Endodermal cell (in vitro differentiated cells): Measurements from ENCODE around the gene ACP3. TPM values are rescaled to one million over a fixed set of nuclear protein-coding genes. Genes with fewer than 3 reads are reported as not detected.

ENCODE experiments used
- DNase-seq: peaks from one replicate; pipeline ENCODE4 v3.0.0-alpha.2; 2017
- H3K27ac ChIP-seq: 2 replicates; pipeline ENCODE4 v1.5.1; 2013; ENCODE audit warnings: mild to moderate bottlenecking, low read depth, low read length, moderate library complexity
- H3K27me3 ChIP-seq: 2 replicates; pipeline ENCODE4 v1.6.1; 2013; ENCODE audit warnings: mild to moderate bottlenecking, low read length, moderate library complexity; ENCODE audit not compliant: insufficient read depth, control insufficient read depth, poor library complexity, severe bottlenecking
- H3K36me3 ChIP-seq: 2 replicates; pipeline ENCODE4 v1.7.0; 2013; ENCODE audit warnings: mild to moderate bottlenecking, low read length, moderate library complexity; ENCODE audit not compliant: control insufficient read depth, insufficient read depth
- H3K4me1 ChIP-seq: one replicate; pipeline ENCODE4 v1.7.0; 2013; ENCODE audit warnings: low read length; ENCODE audit not compliant: control insufficient read depth, insufficient read depth
- H3K4me3 ChIP-seq: 2 replicates; pipeline ENCODE4 v1.5.1; 2013; ENCODE audit warnings: mild to moderate bottlenecking, low read length, moderate library complexity
- H3K9ac ChIP-seq: 2 replicates; pipeline ENCODE4 v1.6.1; 2013; ENCODE audit warnings: mild to moderate bottlenecking, low read length, moderate library complexity; ENCODE audit not compliant: poor library complexity, severe bottlenecking; ENCODE audit errors: extremely low read depth
- H3K9me3 ChIP-seq: 2 replicates; pipeline ENCODE4 v1.6.1; 2013; ENCODE audit warnings: mild to moderate bottlenecking, low read length, moderate library complexity; ENCODE audit not compliant: control insufficient read depth
- H3K27ac Mint-ChIP-seq: 2 replicates; pipeline ENCODE4 v1.8.0; 2020; ENCODE audit warnings: mixed read lengths
- H3K27me3 Mint-ChIP-seq: 2 replicates; pipeline ENCODE4 v1.8.0; 2021; ENCODE audit warnings: mild to moderate bottlenecking, mixed read lengths; ENCODE audit not compliant: insufficient read depth
- H3K36me3 Mint-ChIP-seq: 2 replicates; pipeline ENCODE4 v1.8.0; 2020; ENCODE audit warnings: low read depth, mixed read lengths
- H3K4me1 Mint-ChIP-seq: 2 replicates; pipeline ENCODE4 v1.8.0; 2020; ENCODE audit warnings: mixed read lengths
- H3K4me3 Mint-ChIP-seq: 2 replicates; pipeline ENCODE4 v1.8.0; 2020; ENCODE audit warnings: mild to moderate bottlenecking, moderate library complexity, mixed read lengths
- H3K9me3 Mint-ChIP-seq: 2 replicates; pipeline ENCODE4 v1.8.0; 2020; ENCODE audit warnings: mild to moderate bottlenecking, mixed read lengths
- WGBS, 2 experiments: methylation state at CpG; one replicate each; pipeline versions ENCODE4 v1.1.5 to v1.1.7; 2013; ENCODE audit warnings: missing lambda C conversion rate in 2 of 2, mixed read lengths in 1 of 2; ENCODE audit not compliant: insufficient coverage in 1 of 2, insufficient read length in 1 of 2; 5-methylcytosine and 5-hydroxymethylcytosine counted together
- total RNA-seq, 2 donors: library from RNA; stranded (reverse); fragmentation: NEBNext Ultra II Directional in 1 of 2; extraction: Animal tissue kit (Norgen Biotek cat#: 25700) in 1 of 2; gene quantifications; 2 replicates in 1 of 2; 3 replicates in 1 of 2; pipeline ENCODE4 v1.2.1, GENCODE V29; 2021
- TF ChIP-seq, protein P1 (sequence below): fragments of 200-600 bp; sonication (generic); conservative IDR thresholded peaks from 2 replicates; pipeline ENCODE4 v1.5.0; 2021; ENCODE audit warnings: antibody characterized with exemption, mild to moderate bottlenecking

Gene ACP3
- total RNA-seq, 2 donors from 2014 or later: 17.0 to 24.6 TPM

DNA sequence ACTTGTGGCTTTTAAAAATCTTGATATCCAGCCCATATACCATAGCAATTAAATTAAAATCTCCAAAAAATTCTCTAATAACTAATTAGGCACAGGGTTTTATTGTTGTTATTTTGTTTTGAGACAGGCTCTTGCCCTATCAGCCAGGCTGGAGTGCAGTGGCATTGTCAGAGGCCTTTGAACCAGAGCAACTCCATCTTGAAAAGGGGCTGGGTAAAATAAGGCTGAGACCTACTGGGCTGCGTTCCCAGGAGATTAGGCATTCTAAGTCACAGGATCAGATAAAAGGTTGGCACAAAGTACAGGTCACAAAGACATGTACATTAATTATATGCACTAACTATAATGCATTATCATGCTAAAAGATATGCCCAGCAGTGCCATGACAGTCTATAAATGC, 31.2 kb upstream of the ACP3 start:
- DNase-seq: no peak
- H3K9ac ChIP-seq: no peak overlapping the region
- Mint-ChIP-seq H3K4me3 (no peak overlapping the region), H3K4me1 (peaks cover 34% of the 10 kb centered on the region), H3K27ac (peak overlapping the region; percentile 91), H3K9me3 (peaks cover 34% of the 10 kb centered on the region), H3K27me3 (no peaks in the 10 kb centered on the region), H3K36me3 (peaks cover 15% of the 10 kb centered on the region)
- H3K27ac ChIP-seq: no peak overlapping the region
- H3K9me3 ChIP-seq: peaks cover 35% of the 10 kb centered on the region
- no peaks in the 10 kb centered on the region for H3K27me3 ChIP-seq
- peak overlapping the region; percentile 67 for H3K4me3 ChIP-seq
- WGBS, 2 experiments: 73 to 100% methylated on average over 1 of the region's 1 CpG
- TF ChIP-seq, protein P1, sequence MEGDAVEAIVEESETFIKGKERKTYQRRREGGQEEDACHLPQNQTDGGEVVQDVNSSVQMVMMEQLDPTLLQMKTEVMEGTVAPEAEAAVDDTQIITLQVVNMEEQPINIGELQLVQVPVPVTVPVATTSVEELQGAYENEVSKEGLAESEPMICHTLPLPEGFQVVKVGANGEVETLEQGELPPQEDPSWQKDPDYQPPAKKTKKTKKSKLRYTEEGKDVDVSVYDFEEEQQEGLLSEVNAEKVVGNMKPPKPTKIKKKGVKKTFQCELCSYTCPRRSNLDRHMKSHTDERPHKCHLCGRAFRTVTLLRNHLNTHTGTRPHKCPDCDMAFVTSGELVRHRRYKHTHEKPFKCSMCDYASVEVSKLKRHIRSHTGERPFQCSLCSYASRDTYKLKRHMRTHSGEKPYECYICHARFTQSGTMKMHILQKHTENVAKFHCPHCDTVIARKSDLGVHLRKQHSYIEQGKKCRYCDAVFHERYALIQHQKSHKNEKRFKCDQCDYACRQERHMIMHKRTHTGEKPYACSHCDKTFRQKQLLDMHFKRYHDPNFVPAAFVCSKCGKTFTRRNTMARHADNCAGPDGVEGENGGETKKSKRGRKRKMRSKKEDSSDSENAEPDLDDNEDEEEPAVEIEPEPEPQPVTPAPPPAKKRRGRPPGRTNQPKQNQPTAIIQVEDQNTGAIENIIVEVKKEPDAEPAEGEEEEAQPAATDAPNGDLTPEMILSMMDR: no peak
- no peaks in the 10 kb centered on the region for H3K36me3 ChIP-seq
- peaks cover 2% of the 10 kb centered on the region for H3K4me1 ChIP-seq

GRCh38 chr3:132288357-132288756, 28.9 kb upstream of the ACP3 start:
- H3K9me3 Mint-ChIP-seq: peaks cover 37% of the 10 kb centered on the region
- Histone ChIP-seq H3K4me1 (peaks cover 2% of the 10 kb centered on the region), H3K27me3 (no peaks in the 10 kb centered on the region), H3K9me3 (peaks cover 52% of the 10 kb centered on the region), H3K9ac (no peak overlapping the region), H3K36me3 (no peaks in the 10 kb centered on the region), H3K27ac (no peak overlapping the region), H3K4me3 (peak overlapping the region; percentile 64)
- H3K36me3 Mint-ChIP-seq: peaks cover 10% of the 10 kb centered on the region
- no peaks in the 10 kb centered on the region for H3K27me3 Mint-ChIP-seq
- H3K27ac Mint-ChIP-seq: no peak overlapping the region
- no peak overlapping the region for H3K4me3 Mint-ChIP-seq
- H3K4me1 Mint-ChIP-seq: peaks cover 24% of the 10 kb centered on the region
- DNase-seq: no peak
- TF ChIP-seq, protein P1: no peak
- WGBS, 2 experiments: 92 to 100% methylated on average over 1 of the region's 2 CpGs

DNA sequence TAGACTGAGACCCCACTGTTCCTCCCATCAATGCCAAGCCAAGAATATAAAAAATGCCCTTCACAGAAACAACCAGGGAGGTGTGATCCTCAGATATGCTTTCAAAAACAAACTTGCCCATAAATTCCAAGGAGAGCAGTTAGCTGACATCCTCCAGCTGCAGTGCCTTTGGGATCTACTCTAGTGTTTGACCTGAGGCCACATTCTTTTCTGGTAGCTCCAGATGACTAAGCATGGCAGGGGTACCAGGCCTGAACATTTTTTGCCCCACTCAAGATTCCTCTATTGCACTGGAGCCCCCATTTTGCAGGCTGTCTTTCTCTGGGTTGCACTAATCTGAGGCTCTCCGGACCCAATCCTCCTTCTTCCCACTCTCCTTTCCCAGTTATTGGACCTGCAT, 27.9 kb upstream of the ACP3 start:
- Histone ChIP-seq H3K9ac (no peak overlapping the region), H3K4me3 (no peak overlapping the region), H3K9me3 (peaks cover 61% of the 10 kb centered on the region), H3K27ac (no peak overlapping the region), H3K4me1 (peaks cover 2% of the 10 kb centered on the region), H3K27me3 (no peaks in the 10 kb centered on the region), H3K36me3 (no peaks in the 10 kb centered on the region)
- Mint-ChIP-seq H3K9me3 (peaks cover 38% of the 10 kb centered on the region), H3K36me3 (peaks cover 10% of the 10 kb centered on the region), H3K4me3 (no peak overlapping the region), H3K27me3 (no peaks in the 10 kb centered on the region), H3K4me1 (peaks cover 14% of the 10 kb centered on the region), H3K27ac (no peak overlapping the region)
- DNase-seq: no peak
- TF ChIP-seq, protein P1: no peak
- WGBS, 2 experiments: 95% methylated on average over 1 of the region's 1 CpG; no CpG with 5 or more reads in 1 of the 2 experiments
